ENCODE measurements around the gene NDFIP1. TPM values are rescaled to one million over a fixed set of nuclear protein-coding genes. Genes with fewer than 3 reads are reported as not detected.

The NDFIP1 gene
- total RNA-seq, 1 experiment from 2014 or later, result 40.7 TPM

DNA sequence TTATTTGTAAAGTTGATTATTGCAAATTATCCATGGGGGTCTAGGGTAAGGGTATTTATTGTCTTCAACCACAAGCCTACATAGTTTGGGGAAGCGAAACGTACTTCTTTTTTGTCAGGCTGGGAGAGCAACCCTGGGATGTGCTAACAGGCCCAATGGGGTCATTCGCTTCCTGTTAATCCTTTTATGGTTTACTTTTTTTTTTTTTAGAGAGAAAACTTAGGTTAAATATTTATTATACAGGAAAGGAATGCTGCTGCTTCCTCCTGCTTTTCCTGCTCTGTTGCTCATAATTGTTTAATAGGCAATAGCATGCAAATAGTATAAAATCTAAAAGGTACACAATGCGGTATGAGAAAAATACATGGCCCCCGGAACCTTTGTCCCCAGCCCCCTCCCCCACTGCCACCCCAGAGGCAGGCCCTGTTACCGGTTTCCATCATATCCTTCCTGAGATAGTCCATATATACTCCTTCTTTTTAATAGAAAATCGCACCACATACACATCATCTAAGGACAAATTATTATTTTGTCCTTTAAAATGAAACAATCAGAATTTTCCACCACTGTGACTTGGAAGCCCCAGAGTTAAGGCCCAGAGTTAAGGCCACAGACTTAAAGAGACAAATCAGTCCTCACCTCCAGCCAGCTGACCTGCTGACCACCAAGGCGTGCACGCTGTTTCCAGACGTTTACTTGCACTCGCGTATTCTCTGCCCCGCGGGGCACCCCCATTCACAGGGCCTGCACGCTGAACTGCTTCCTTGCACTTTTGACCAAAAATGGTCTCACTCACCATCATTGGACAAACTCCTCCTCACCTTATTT lies 83.9 kb downstream of the NDFIP1 start:
- H3K27me3 ChIP-seq (ENCODE audit: insufficient read depth, low read depth), result no peaks in the 10 kb centered on the region
- DNase-seq, result no peak
- H3K27ac ChIP-seq, result no peak overlapping the region
- ChIA-PET POLR2A (ENCODE audit: unreplicated experiment) (no interaction called here), CTCF (no interaction called here)
- no peak for TF ChIP-seq EZH2 (IDR thresholded peaks at IDR 0.05; ENCODE audit: low read depth)
- no peak for TF ChIP-seq CTCF (conservative IDR thresholded peaks at IDR 0.05)
- H3K79me2 ChIP-seq (ENCODE audit: low read depth), result no peaks in the 10 kb centered on the region
- H3K36me3 ChIP-seq (ENCODE audit: low read depth), result no peaks in the 10 kb centered on the region
- H3F3A ChIP-seq (ENCODE audit: insufficient read depth, low read depth), result no peaks in the 10 kb centered on the region
- no peak overlapping the region for H3K4me2 ChIP-seq
- no peak overlapping the region for H3K4me3 ChIP-seq
- H3K4me1 ChIP-seq (replicated peaks; ENCODE audit: insufficient read depth), result no peaks in the 10 kb centered on the region
- no peak overlapping the region for H2AFZ ChIP-seq
- no TSS peak for BruUV-seq (replicated peaks)
- no peaks in the 10 kb centered on the region for H3K9me2 ChIP-seq (ENCODE audit: insufficient read depth)
- H4K20me1 ChIP-seq (ENCODE audit: insufficient read depth), result no peaks in the 10 kb centered on the region
- intact Hi-C loops (cut with micrococcal nuclease; ENCODE audit: unreplicated experiment), result no loop called here
- H3K9me3 ChIP-seq (ENCODE audit: insufficient read depth, low read depth), result no peaks in the 10 kb centered on the region

DNA sequence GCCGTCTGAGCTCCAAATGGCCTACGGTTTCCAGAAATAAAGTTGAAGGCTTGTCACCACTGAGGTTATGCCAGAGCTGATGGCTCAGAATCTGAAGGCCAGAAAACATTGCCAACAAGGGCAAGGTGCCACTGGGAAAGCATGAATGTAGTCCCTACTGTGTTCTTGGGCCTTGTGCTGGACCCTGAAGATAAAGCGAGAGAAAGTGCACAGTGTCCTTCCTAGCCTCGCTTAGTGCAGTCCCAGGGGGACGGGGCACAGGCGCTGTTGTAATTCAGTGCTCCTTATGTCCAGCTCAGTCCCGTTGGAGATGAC lies 84.5 kb downstream of the NDFIP1 start:
- Histone ChIP-seq H3F3A (ENCODE audit: insufficient read depth, low read depth) (no peaks in the 10 kb centered on the region), H3K27me3 (ENCODE audit: insufficient read depth, low read depth) (no peaks in the 10 kb centered on the region), H3K36me3 (ENCODE audit: low read depth) (no peaks in the 10 kb centered on the region), H3K27ac (no peak overlapping the region), H4K20me1 (ENCODE audit: insufficient read depth) (no peaks in the 10 kb centered on the region), H3K9me2 (ENCODE audit: insufficient read depth) (no peaks in the 10 kb centered on the region), H2AFZ (no peak overlapping the region), H3K4me3 (no peak overlapping the region), H3K4me1 (replicated peaks; ENCODE audit: insufficient read depth) (no peaks in the 10 kb centered on the region), H3K79me2 (ENCODE audit: low read depth) (no peaks in the 10 kb centered on the region), H3K4me2 (no peak overlapping the region), H3K9me3 (ENCODE audit: insufficient read depth, low read depth) (no peaks in the 10 kb centered on the region)
- no peak for DNase-seq
- intact Hi-C loops (cut with micrococcal nuclease; ENCODE audit: unreplicated experiment), result no loop called here
- CTCF ChIA-PET, result no interaction called here
- TF ChIP-seq CTCF (conservative IDR thresholded peaks at IDR 0.05) (no peak), EZH2 (IDR thresholded peaks at IDR 0.05; ENCODE audit: low read depth) (no peak)
- POLR2A ChIA-PET (ENCODE audit: unreplicated experiment), result no interaction called here
- BruUV-seq (replicated peaks), result no TSS peak

DNA sequence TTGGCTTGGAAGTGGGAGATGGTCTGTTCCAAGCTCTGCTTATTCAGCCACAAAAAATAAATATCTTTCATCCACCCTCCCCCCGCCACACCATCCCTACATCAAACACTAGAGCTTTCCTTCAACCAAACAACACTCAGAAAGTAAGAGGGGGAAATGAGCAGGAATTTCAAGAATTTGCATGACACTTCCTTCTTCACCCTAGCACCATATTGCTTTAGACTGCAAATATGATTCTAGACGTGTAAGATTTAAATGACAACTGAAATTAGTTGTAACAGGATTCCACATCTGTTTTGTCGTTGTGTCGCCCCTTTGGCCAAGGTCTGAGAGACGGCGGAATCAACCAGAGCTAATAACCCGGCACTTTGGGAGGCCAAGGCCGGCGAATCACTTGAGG lies 88.5 kb downstream of the NDFIP1 start:
- Histone ChIP-seq H3K79me2 (ENCODE audit: low read depth) (no peaks in the 10 kb centered on the region), H3K27ac (no peak overlapping the region), H3K27me3 (ENCODE audit: insufficient read depth, low read depth) (no peaks in the 10 kb centered on the region), H3K4me1 (replicated peaks; ENCODE audit: insufficient read depth) (no peaks in the 10 kb centered on the region), H2AFZ (no peak overlapping the region), H3F3A (ENCODE audit: insufficient read depth, low read depth) (no peaks in the 10 kb centered on the region), H4K20me1 (ENCODE audit: insufficient read depth) (no peaks in the 10 kb centered on the region), H3K4me2 (no peak overlapping the region), H3K9me2 (ENCODE audit: insufficient read depth) (no peaks in the 10 kb centered on the region), H3K4me3 (no peak overlapping the region), H3K9me3 (ENCODE audit: insufficient read depth, low read depth) (no peaks in the 10 kb centered on the region), H3K36me3 (ENCODE audit: low read depth) (no peaks in the 10 kb centered on the region)
- ChIA-PET CTCF (no interaction called here), POLR2A (ENCODE audit: unreplicated experiment) (no interaction called here)
- BruUV-seq (replicated peaks), result no TSS peak
- intact Hi-C loops (cut with micrococcal nuclease; ENCODE audit: unreplicated experiment), result no loop called here
- DNase-seq, result no peak
- TF ChIP-seq EZH2 (IDR thresholded peaks at IDR 0.05; ENCODE audit: low read depth), result no peak
- no peak for TF ChIP-seq CTCF (conservative IDR thresholded peaks at IDR 0.05)
